Endothelial cell of umbilical vein (primary cell): ENCODE data around the gene IFNA8.

ENCODE experiments used
- CTCF ChIP-seq, 2 donors: IDR thresholded peaks; 1 replicate in 1 of 2; 2 replicates in 1 of 2; pipeline ENCODE4 v1.5.1; 2011; ENCODE audit warnings: low read length in 2 of 2, mild to moderate bottlenecking in 2 of 2, moderate library complexity in 2 of 2, control low read depth in 1 of 2, inconsistent platforms in 1 of 2, low read depth in 1 of 2; ENCODE audit not compliant: insufficient read depth in 1 of 2; ENCODE audit errors: extremely low read depth in 1 of 2
- EZH2 ChIP-seq: IDR thresholded peaks from 2 replicates; pipeline ENCODE4 v1.6.1; 2012; ENCODE audit warnings: borderline replicate concordance, low read depth, mild to moderate bottlenecking, moderate library complexity, low read length, inconsistent platforms; ENCODE audit not compliant: severe bottlenecking
- FOS ChIP-seq: IDR thresholded peaks from 2 replicates; pipeline ENCODE4 v1.6.1; 2011; ENCODE audit warnings: mild to moderate bottlenecking, low read length, moderate library complexity, borderline replicate concordance; ENCODE audit not compliant: insufficient read depth
- GATA2 ChIP-seq: IDR thresholded peaks from 2 replicates; pipeline ENCODE4 v1.7.0; 2011; ENCODE audit warnings: low read depth, mild to moderate bottlenecking, moderate library complexity, mixed read lengths, low read length; ENCODE audit not compliant: insufficient read length, insufficient read depth
- JUN ChIP-seq: IDR thresholded peaks from 2 replicates; pipeline ENCODE4 v1.6.1; 2011; ENCODE audit warnings: borderline replicate concordance, low read depth; ENCODE audit not compliant: insufficient read length, insufficient read depth
- MAX ChIP-seq: IDR thresholded peaks from 2 replicates; pipeline ENCODE4 v1.6.1; 2011; ENCODE audit not compliant: insufficient read depth, insufficient read length
- POLR2A ChIP-seq: IDR thresholded peaks from 2 replicates; pipeline ENCODE4 v1.6.1; 2012; ENCODE audit warnings: low read depth, mild to moderate bottlenecking, control low read depth, low read length
- POLR2AphosphoS5 ChIP-seq: IDR thresholded peaks from 2 replicates; pipeline ENCODE4 v1.6.1; 2012; ENCODE audit warnings: low read depth, mild to moderate bottlenecking, control low read depth, low read length, moderate library complexity; ENCODE audit not compliant: insufficient read depth

- no peak for TF ChIP-seq EZH2
- no peak for TF ChIP-seq CTCF (IDR thresholded peaks at IDR 0.05; ENCODE audit: extremely low read depth in 1 of 2, insufficient read depth in 1 of 2, low read depth in 1 of 2, low read length in 2 of 2)
- no peak for TF ChIP-seq POLR2AphosphoS5
- TF ChIP-seq POLR2A = no peak
- TF ChIP-seq JUN = no peak
- no peak for TF ChIP-seq GATA2
- no peak for TF ChIP-seq MAX
- no peak for TF ChIP-seq FOS
Measured at GRCh38 chr9:21432672-21433425, 23.9 kb downstream of the IFNA8 start.
